NCI-H2107 treated with DMSO at 0.1 percent for 48 hours (cell line): Measurements from ENCODE around the gene TUBA4A.
A peak's percentile ranks its signal among the peaks of the same experiment; 100 is the strongest.

Source experiments
- DNase-seq: peaks from one replicate; lab custom pipeline; 2025; ENCODE audit not compliant: unreplicated experiment; lab: John Stamatoyannopoulos, UW

The TUBA4A gene

DNA sequence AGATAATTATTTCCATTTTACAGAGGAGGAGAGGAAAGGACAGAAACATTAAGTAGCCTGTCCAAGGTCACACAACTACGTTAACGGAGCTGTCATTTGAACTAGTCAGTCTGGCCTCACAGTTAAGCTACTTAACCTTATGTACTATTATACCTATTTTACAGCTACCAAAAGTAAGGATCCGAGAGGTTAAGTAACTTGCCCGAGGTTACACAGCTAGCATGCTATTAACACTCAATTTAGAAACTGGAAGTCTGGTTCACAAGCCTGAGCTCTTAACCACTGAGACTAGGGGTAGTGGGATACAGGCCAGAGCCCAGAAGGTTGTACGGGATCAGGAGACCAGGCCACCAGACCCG, 8.9 kb downstream of the TUBA4A start:
- no peak for DNase-seq

DNA sequence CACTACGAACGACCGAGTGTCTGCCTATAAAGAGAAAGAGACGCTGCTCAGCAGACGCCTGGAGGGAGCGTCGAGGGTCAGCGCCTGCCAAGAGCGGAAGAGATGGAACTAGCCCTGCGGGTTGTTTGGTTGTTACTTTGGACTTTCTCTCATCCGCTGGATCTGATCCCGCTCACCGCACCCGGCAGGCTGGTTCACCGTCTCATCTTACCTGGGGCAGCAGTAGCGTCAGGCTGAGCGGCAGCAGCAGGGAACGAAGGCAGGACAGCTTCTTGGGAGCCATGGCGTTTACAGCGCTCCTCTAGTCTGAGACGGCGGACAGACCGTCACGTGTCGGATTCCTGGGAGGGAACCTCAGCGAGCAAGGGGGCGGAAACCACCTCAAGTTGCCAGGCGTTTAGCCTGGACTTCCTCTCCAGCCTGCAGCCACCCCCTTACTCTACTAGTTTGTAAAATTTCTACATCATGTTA, 10.4 kb downstream of the TUBA4A start:
- DNase-seq = no peak

DNA sequence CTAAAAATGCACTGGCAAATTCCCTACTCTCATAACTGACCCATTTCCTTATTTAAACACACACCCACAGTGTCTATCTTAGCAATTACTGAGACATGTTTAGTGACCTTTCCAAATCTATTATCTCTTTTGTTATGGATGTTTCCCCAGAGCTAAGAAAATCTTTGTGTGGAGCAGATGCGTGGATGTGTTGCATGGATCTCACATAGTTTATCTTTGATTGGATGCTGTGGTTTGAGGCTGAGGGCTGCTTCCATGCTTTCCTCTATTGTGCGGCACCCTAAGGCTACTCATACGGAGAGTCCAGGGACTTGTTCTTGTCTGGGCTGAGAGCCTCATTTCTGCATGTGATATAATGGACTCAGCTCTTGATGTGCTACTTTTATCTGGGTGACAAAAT, 19.4 kb downstream of the TUBA4A start:
- no peak for DNase-seq

DNA sequence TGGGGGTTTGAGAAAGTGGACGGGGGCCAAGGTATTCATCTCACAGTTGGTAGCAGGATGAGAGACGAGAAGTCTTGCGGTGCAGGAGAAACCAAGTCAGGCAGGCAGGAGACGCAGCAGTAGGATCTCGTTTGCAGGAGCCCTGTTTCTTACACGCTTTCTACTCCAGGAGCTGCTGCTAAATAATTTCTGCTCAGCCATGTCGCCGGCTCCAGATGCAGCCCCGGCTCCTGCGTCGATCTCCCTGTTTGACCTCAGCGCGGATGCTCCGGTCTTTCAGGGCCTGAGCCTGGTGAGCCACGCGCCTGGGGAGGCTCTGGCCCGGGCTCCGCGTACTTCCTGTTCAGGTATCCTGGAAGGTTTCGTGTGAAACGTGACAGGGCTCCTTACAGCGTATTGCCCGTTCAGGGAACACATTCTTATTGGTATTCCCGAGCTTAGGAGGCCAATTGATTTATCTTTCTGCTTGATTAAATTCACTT, 23.6 kb downstream of the TUBA4A start:
- DNase-seq = no peak

DNA sequence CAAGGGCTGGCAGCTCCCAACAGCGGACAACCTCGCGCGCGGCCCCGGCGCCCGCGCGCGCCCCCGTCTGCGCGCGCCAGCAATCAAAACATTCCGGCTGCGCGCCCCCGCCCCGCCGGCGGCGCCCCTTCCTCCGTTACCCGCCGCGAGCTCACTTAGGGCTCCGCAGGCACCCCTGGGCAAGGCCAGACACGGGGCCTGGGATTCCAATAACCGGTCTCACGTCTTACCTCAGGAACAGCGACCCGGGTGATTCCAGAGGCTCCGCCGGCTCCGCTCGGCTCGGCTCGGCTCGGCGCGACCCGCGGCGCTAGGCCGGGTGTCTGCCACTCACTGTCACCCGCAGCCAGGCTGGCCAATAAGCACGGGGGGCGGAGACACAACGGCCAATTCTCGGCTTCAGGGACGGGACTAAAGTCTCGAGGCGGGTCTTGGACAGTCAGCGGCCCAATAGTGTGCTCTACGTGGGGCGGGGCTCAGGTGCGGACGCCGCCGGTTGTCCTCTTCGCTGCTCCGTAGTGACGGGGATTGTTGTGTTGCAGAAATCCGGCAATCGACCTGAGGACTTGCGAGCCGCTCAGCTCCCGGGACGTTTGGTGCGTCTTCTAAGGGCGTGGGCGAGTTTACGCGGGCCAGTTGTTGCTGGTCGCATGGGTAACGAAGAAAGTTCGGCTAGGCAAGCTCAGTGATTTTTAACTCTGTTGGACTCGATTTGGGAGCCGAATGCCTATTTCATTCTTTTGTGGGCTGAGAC, 24.2 kb downstream of the TUBA4A start, which contains the start of the genes ANKZF1 and ATG9A:
ANKZF1 (plus strand) TSS at position 502 of the 754 bp plus-strand sequence. CDS start 452 bp downstream, outside the sequence.
ATG9A (minus strand) TSS at position 332 of the 754 bp plus-strand sequence. CDS start 1,612 bp downstream, outside the sequence.
- peak; percentile 91 for DNase-seq

DNA sequence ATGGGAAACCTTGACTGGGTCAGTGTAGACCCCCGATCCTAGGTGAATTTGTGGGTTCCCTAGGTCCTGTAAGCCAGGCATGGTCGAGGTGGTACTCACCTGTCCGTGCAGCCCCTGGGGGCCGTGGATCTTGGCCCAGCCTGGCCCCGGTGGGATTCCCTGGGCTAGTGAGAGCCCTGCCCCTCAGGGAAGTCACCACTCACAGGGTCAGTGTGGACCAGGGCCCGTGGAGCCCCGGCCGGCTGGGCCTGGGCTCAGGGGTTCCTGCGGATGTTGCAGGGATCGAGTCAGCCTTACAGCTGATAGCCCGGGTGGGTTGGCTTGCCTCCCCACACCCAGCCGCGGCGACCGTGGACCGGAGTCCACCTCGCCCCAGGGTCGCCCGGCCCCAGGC, 24.8 kb downstream of the TUBA4A start:
- DNase-seq = no peak

DNA sequence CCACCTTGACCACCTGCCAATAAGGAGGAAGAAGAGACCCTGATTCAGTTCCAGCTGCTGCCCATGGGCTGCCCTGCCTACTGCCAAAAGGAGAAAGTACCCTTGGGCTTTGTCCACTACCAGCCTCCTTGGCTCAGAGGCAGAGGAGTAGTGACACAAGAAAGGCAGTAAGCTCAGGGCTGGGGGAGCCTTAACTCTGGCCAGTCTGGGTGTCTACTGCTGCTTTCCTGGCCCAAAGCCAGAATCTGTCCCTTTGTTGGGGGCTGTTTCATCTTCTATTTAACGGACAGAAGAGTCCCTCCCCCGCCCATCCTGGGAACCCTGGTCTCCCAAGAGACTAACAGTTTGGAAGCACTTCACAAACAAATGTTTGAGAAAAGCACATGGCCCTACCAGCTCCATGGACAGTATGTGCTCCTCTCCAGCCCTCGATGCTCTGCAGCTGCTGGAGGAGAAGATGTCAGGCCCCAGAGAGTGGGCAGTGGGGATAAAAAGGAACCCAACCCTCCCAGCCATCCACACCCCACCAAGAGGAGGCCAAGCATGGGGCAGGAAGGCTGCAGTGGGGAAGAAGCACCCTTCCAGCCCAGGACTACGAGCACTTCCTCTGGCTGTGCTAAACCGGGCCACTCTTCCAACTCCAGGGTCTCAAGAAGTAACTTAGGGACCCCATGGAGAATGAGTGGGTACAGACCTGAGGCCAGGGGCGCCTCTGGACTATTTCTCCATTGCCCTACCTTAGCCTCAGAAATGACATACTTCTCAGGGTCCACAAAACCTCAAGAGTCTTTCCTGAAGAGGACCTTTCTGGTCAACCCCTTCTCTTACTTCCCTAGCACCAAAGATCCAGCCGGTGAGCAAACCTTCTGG, 25.4 kb downstream of the TUBA4A start:
- no peak for DNase-seq

DNA sequence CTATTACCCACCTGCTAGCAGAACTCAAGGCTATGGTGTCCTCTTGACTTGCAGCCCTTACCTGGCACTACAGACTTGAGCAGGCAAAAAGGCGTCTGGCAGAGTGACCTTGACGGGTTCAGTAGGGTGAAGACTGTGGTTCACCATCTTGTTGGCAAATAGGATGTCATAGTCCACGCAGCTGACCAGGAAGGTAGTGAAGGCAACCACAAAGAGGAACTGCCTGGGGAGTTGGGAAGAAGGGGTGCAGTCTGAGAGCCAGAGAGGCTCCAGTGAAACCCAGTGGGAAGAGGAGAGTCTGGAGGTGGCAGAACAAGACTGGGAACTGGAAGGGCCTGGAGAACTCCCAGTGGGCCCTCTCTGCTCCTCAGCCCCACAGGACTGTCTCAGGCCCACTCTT, 28.4 kb downstream of the TUBA4A start:
- no peak for DNase-seq

DNA sequence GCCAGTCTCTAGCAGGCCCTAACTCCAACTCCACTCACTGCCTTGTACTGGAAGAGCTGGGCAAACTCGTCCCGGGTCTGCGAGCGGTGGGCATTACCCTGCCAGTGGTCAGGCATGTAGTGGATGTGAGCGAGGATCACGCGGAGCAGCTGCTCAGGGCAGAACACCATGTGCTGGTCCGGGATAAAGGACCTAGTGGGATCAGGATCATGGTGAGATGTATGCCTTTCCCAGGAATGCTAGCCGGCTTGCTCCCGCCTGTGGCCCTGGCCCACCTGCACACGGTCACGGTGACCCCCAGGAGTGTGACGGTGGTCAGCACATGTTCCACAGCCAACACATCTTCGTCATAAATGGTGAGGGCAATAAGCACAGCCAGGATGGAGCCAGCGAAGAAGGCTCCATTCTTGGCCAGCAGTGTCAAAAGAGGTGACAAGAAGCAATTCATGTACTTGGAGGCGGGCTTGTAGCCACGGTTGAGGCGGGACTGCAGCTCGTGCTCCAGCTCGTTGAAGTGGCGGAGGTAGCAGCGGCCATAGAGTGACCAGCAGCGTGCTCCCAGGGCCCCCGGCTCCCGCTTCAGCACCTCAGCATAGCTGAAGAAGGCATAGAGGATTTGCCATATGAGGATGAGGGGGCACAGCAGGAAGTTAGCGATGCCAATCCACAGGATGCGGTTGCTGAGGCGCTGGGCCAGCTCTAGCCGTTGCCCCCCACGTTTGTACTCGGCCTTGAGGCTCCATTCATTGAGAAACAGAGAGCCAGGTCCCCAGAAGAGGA, 29.7 kb downstream of the TUBA4A start:
- no peak for DNase-seq

DNA sequence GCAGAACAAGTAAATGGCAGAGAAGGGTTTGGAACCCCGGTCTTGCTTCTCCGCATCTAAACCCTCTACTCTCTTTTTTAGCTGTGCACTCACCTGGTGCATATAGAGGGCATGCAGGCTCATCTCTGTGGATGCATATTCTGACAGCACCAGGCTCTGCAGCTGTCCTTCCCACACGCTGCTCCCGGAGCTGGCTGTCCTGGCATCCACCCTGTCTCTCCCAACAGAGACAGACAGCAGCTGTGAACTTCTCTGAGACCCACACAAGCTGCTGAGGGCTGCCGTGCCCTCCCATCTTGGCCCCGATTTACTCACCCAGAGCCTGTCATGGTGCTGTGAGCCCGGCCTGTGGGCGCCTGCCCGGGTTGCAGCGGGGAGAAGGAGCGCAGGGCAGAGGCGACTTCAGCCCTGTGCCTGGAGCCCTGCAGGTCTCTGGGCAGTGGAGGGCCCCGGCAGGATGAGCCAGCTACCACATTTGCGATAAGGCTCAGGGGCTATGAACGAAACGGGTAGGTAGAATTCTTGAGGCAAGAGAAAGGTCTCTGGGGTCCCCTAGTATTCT, 31.7 kb downstream of the TUBA4A start:
- no peak for DNase-seq

DNA sequence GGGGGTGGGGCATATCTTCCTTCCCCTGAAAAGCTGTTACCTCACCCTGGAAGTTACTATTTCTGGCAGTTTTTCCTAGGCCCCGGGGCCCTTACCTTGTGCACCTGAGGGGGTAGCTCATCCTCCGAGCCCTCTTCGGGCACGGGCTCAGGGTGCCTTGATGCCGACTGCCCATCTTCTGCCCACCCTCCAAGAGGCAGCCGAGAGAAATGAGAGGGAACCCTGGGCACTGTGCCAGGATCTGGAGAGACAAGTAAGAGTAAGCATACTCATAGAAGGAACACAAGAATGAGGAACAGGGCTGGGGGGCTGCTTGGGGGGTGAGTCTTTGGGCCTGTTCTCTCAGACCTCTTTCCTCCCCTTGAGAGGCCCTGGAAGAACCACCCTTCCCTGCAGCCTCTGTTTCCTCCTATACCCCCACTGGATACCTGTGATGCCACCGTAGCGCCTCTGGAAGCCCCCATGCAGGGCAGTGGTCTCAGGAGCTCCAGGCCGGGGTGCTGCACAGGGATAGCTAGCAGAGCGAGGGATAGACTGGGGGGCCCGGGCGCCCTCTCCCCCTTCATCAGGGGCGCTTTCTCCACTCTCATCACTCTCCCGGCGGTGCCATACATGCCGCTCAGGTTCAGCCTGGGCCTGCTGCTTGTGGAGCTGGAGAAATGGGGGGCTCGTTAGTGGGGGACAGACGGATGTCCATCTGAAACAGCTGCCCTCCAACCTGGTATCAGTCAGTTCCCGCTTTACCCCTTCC, 32.9 kb downstream of the TUBA4A start:
- DNase-seq = no peak

DNA sequence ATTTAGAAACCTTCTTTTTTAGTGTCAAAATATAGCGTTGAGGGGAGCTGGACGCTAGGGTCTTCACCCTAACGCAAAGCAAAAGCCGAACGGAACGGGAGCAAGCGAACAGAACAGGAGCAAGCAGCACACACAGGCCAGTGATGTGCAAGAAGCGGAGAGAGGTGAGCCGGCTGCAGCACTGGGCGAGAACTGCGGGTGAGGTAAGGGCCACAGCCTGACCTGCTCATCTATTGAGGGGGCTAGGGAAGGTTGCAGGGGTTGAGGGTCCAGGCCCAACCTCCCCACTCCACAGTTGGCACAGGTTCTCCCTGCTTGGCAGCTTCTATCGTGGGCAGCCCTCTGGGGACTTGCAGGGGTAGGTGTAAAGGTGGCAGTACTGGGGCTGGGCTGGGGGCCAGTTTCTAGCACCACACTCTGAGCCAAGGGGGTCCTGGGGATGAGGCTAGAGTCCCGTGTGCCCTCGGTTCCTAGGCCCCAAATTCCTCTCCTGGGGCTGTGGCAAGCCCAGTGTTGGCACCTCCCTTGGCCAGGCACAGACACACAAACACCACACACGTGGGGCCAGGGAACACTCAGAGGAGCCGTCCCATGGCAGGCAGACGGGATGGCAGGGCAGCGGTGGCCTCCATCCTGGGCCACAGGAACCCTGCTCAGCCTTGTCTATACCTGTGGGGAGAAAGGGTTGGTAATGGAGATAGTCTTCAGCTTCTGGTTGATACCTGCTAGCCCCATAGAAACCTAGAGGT, 33.8 kb downstream of the TUBA4A start:
- no peak for DNase-seq

DNA sequence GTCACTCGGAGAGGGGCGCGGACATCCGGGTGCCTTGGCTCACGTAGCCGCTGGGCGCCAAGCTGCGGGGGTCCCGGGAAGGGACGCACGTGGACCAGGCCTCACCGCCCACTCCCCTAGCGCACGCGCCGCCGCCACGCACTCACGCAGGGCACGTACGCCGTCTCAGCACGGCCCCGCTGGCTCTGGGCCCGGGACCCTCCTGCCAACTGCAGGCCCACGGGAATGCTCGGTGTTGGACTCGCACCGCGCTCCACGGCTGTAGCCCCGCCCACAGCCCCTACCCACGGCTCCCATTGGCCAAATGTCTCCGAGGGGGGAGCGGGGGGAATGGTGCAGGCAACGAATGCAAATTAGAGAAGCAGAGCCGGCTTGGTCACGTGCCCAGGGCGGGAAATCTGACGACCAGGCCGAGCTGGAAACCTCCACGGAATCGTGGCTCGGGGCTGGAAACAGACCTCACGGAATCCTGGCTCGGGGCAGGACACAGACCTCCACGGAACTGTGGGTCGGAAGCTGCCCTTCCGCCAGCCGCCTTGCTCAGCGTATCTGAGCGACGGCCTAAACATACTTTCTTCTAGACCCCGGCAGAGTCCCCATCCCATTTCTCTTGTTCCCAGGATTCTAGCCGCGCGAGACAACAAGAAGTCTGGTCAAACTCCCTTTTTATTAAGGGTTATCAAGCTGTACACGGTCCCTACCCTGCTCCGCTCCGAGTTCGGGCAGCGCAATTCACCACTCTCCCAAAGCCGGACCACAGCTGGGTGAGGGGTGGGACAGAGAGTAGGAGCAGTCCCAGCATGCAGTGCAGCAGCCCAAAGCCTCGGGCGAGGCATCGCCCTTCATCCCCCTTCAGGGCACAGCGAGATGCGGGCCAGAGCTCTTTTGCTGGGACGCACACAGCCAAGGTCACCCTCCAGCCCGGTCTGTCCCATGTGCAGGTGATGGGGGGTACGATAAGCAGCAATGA, 34.7 kb downstream of the TUBA4A start, which contains the start of gene ABCB6:
ABCB6 (minus strand) TSS at position 227 of the 970 bp plus-strand sequence. CDS start 285 bp downstream, outside the sequence.
- DNase-seq = peak; percentile 42

DNA sequence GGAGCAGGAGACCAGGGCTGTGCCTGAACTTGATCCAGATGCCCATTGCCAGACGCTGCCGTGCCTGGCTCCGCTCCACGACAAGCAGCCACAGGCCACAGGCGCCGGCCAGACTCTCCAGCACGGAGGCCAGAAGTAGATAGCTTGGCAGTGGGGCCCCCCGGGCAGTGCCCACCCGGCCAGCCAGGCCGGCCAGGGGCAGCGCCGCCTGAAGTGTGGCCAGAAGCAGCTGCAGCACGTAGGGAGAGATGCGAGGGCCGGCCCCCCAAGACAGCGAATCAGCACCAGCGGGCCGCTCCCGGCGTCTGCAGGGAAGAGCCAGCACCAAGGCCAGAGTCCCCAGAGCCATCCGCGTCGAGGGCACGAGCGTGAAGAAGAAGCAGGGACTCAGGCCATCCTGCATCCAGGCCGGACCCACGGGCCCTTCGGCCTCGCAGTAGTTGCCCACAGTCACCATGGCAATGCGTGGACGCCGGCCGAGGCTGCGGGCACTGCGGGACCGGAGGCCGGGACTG, 35.4 kb downstream of the TUBA4A start:
- no peak for DNase-seq

DNA sequence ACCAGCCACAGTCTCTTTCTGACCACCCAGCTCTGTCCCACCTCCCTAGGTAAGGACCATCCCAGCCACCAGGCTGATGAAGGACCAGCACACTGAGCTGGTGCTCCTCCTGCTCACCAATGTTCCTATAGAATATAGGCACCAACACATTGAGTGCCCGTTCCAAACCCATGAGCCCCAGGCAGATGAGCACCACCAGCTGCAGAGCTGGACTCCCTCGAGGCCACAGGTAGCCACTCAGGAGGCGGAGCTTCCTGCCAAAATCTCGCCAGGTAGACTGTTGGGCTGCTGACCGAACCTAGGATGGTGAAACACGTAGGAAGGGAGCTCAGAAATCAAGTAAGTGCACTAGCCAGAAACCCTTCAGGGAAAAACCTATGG, 37.2 kb downstream of the TUBA4A start:
- DNase-seq = no peak

DNA sequence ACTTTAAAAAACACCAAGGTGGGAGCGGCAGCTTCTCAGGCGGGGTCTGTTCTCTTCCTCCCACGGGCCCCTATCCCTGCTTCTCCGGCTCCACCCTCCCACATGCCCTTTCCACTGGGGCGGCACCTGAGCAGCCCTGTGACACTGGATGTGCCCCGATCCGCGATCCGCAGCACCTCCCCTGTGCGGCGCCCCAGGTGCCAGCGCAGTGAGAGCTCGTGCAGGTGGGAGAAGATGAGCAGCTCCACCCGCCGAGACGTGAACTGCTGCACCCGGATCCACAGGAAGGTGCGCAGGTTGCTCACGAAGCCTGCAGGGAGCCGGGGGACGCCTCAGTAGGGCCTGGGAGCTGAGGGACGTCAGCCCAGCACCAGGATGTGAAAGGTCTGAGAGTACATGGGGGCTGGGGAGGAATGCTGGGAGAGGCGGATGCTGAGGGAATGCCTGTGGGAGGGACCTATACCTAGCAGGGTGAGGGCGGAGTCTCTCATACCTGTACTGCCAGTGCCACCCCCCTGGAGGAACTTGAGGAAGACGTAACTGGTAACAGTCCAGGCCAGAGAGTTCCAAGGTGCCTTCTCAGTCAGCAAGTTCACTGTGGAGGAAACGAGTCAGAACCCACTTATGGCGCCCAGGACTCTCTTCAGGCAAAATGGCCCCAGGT, 37.7 kb downstream of the TUBA4A start:
- DNase-seq = no peak

DNA sequence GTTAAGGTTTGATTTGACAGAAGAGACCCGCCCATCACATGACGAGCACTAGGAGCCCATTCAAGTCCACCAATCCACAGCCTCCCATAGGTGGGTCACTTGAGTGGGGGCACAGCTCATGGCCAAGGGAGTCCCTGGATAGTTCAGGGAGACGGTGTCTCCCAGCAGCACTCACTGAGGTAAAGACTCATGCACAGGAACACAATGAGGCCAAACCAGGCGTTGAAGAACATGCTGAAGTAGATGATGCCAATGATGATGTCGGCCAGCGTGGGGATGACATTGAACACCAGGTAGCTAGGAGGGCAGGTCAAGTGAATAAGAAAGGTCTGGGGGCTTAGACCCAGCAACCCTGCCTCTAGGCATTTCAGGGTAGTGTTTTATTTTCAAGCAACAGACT, 38.9 kb downstream of the TUBA4A start:
- no peak for DNase-seq
